CD4-positive, alpha-beta T cell treated with Interleukin-1 beta for 1 hour (primary cell): ENCODE data around the gene C20orf204.
A peak's percentile ranks its signal among the peaks of the same experiment; 100 is the strongest.

ENCODE experiments used
- DNase-seq, 2 donors: peaks; one replicate each; pipeline ENCODE4 v3.0.0-alpha.2; 2020 to 2022

C20orf204 gene

GRCh38 chr20:64035933-64036345 lies at the start of gene C20orf204:
TSS of gene C20orf204 (plus strand) at chr20:64036182. CDS start at chr20:64036324, 142 bp downstream.
- DNase-seq, result no peak

- no peak for DNase-seq
Measured at GRCh38 chr20:64000906-64001305, 35.1 kb upstream of the C20orf204 start.

GRCh38 chr20:64001607-64002011 lies 34.4 kb upstream of the C20orf204 start:
- DNase-seq, result no peak

GRCh38 chr20:64003960-64004725 lies 31.8 kb upstream of the C20orf204 start:
- DNase-seq, result no peak

GRCh38 chr20:64005394-64005793 lies 30.6 kb upstream of the C20orf204 start:
- no peak for DNase-seq

GRCh38 chr20:64006490-64006889 lies 29.5 kb upstream of the C20orf204 start:
- no peak for DNase-seq

GRCh38 chr20:64006902-64007301 lies 29.1 kb upstream of the C20orf204 start:
- DNase-seq, result no peak

GRCh38 chr20:64009811-64010387 lies 26.1 kb upstream of the C20orf204 start:
- no peak for DNase-seq

- DNase-seq, result no peak
Measured at GRCh38 chr20:64010711-64011237, 25.2 kb upstream of the C20orf204 start.

- DNase-seq, result peak in 1 of 2 donors; percentile 7
Measured at GRCh38 chr20:64011366-64011779, 24.6 kb upstream of the C20orf204 start.

GRCh38 chr20:64012385-64013154 lies 23.4 kb upstream of the C20orf204 start:
- peak in 1 of 2 donors; percentile 37 for DNase-seq

- DNase-seq, result no peak
Measured at GRCh38 chr20:64015635-64016034, 20.3 kb upstream of the C20orf204 start.

- DNase-seq, result no peak
Measured at GRCh38 chr20:64021124-64021975, 14.6 kb upstream of the C20orf204 start.

GRCh38 chr20:64022671-64023360 lies 13.2 kb upstream of the C20orf204 start:
- DNase-seq, result no peak

- no peak for DNase-seq
Measured at GRCh38 chr20:64023361-64024140, 12.4 kb upstream of the C20orf204 start.

GRCh38 chr20:64024141-64024990 lies 11.6 kb upstream of the C20orf204 start:
- no peak for DNase-seq

- no peak for DNase-seq
Measured at GRCh38 chr20:64025101-64025825, 10.7 kb upstream of the C20orf204 start.

- DNase-seq, result no peak
Measured at GRCh38 chr20:64025826-64026412, 10.1 kb upstream of the C20orf204 start.
